Stimulated activated CD4-positive, alpha-beta T cell treated with anti-CD3 and anti-CD28 coated beads, Interleukin-1b, Interleukin-23, amount 100 ng/mL, for 48 hours (primary cell): Measurements from ENCODE around the gene TNIP3.
"Not testable (repeated sequence)": the region's sequence is repeated elsewhere in the genome, so short reads cannot be mapped to it uniquely, and the experiment has no call there.

Source experiments
- DNase-seq: peaks from one replicate; pipeline ENCODE4 v3.0.0-alpha.2; 2020

Gene TNIP3

DNA sequence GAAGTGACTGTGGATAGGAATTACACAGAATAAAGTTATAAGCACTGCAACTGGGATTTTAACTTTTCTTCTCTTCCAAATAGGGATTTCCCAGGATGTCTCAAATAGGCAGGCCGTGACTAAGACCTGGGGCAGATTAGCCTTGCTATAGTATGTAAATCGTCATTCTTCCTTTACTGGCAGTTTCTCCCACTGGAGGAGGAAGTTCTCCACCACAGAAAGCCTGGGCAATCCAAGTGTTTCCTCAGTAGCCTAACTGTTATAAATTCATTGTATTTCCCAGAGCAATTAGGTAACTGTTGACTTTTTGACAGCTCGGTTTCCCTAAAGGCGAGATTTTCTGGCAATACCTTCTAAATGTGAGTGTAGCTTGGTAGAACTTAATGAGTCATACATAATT is at the start of gene TNIP3:
Gene TNIP3 (minus strand): TSS at position 31 of the 400 bp plus-strand sequence. CDS start 196 bp downstream, outside the sequence.
- no peak for DNase-seq

- no peak for DNase-seq
These were observed 48.7 kb upstream of the TNIP3 start for GRCh38 chr4:121212806-121213205.

GRCh38 chr4:121209171-121209570 is 45.0 kb upstream of the TNIP3 start:
- no peak for DNase-seq

GRCh38 chr4:121208244-121209007 is 44.3 kb upstream of the TNIP3 start:
- DNase-seq: no peak

DNA sequence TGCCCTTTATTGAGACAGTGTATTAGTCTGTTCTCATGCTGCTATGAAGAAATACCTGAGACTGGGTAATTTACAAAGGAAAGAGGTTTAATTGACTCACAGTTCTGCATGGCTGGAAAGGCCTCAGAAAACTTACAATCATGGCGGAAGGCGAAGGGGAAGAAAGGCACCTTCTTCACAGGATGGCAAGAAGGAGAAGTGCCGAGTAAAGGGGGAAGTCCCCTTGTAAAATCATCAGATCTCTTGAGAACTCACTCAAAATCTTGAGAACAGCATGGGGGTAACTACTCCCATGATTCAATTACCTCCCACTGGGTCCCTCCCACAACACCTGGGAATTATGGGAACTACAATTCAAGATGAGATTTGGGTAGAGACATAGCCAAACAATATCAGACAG is 41.7 kb upstream of the TNIP3 start:
- DNase-seq: not testable (repeated sequence)

DNA sequence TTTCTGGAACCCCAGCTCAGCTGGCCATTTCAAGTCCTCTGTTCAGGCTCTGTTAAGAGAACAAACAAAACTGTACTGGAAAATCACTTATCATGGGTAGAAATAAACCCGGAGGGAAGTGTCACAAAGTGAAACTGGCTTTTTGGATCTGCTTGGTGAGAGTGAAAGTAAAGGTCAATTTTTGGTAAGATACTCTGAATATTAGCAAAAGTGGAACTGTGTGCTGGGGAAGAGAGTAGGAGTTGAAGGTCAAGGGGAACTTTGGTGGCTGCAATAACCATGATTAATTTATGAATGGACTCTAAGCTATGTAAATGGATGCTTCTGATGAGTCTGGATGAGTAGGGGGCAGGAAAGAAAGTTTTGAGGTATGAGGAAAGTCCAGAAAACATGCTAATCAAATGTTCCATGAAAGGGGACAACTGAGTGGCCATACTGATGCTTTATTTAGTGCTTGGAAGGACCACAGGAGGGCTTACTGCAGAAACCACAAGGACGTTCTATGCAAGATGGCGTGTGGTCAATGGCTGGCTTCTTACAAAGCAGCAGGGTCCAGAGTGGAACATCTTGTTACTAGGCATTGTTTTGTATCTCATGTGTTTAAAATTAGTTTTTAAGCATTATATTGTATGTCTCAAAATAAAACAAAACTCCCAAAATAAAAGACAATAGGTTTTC is 36.8 kb upstream of the TNIP3 start:
- no peak for DNase-seq

- peak; percentile 22 for DNase-seq
These were observed 35.8 kb upstream of the TNIP3 start for GRCh38 chr4:121199742-121200561.

- no peak for DNase-seq
These were observed 34.1 kb upstream of the TNIP3 start for GRCh38 chr4:121198251-121198650.

DNA sequence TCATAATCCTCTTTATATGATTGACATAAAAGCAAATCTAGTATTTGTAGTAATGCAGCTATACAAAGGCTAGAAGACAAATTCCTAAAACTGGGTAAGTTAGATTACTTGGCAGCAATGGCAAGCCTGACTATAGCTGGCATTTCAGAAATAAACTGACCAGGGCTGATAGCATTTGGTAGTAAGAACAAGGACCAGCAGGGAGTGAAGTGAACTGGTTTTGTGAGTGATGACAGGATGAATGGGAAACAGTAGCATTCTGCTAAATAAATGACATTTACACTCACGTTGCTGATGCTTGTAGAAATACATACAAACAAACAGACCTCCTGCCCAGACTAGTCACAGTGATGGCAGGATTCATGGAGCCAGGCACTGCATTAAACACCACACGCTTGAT is 31.5 kb upstream of the TNIP3 start:
- no peak for DNase-seq

DNA sequence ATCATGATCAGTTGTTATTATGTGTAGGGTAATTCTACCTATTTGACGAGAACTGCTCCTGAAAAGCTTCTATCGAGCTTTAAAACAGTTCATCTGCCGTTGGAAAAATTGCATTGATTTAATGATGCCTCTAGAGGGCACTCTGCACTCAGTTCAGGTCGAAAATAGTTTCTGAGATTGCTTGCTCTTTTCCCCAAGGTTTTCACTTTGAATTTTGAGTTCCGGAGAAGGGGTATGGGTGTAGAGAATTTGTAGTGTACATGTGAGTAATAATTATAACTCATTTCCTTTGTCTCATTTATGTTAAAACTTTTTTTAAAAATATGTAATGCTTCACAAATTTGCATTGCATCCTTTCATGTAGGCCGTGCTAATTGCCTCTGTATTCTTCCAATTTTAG is 28.4 kb upstream of the TNIP3 start:
- no peak for DNase-seq

DNA sequence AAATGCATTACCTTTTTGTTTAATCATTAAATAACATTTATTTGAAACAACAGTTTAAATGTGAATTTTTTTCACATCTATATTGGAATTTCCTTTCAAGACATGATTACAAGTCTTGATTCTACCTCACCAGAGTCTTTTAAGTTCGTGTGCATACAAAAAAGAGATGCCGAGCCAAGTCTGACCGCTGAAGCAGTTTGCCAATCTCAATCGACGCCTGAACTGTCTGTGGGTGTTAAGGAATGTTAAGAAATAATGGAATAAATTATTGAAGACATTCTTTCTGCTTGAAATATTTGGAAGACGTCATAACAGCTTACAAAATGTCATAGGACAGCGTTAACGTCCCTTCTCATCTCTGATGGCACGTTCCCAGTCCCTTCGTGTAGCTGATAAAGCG is 27.9 kb upstream of the TNIP3 start:
- DNase-seq: no peak

DNA sequence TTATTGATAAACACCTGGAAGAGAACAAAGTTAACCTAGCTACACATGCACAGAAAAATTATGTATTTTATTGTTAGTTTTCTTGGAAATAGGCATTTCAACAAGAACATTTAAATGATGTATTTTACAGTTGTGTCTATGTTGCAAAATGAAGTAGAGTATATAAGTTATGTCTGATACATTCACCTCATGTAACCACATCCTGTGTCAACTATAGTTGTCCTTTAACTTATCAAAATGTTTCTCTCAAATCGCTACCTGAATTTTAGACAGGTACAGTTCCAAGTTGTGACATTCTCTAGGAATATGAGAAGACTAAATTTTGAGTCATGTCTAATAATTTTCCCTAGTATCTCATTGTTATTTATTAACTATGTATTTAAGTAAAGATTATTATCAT is 27.2 kb upstream of the TNIP3 start:
- no peak for DNase-seq

- no peak for DNase-seq
These were observed 26.3 kb upstream of the TNIP3 start for GRCh38 chr4:121190389-121190788.

DNA sequence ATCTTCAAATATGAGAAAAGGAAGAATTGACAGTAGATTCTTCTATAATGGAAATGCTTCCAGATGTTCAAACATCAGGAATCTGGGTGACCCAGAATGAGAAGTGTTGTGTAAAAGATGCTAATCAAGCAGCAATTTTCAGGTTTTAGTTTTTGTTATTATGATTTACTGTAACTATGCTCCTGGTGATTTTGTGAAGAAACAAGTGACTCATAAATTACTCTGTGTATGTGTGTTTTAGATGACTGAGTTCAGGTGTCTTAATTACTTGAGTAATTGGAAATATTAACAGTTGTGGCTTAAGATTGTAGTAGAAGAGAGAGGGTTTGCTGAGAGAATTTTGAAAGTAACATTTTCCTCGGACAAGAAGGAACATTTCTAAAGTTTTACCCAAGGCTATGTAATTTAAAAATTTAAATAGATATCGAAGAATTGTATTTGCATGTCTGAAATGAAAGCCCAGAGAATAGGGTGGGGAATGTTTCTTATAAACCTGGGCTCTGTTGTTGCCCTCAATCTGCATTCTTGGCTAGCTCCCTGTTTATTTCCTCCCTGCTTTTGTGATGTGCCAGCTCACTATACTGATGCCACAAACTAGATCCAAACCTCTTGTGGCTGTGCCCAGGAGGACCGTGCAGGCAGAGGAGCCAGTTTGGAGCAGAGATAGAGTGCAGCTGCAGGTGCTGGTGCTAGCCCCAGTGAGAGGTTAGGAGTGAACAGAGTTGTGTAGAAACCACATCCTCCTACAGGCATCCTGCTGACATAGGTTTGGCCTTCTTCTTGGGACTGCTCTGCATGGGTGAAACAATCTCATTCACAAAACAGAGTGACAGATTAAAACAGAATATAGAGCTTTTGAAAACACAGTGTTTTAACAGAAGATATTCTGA is 25.4 kb upstream of the TNIP3 start:
- DNase-seq: peak; percentile 32

- no peak for DNase-seq
These were observed 23.1 kb upstream of the TNIP3 start for GRCh38 chr4:121187206-121187605.

DNA sequence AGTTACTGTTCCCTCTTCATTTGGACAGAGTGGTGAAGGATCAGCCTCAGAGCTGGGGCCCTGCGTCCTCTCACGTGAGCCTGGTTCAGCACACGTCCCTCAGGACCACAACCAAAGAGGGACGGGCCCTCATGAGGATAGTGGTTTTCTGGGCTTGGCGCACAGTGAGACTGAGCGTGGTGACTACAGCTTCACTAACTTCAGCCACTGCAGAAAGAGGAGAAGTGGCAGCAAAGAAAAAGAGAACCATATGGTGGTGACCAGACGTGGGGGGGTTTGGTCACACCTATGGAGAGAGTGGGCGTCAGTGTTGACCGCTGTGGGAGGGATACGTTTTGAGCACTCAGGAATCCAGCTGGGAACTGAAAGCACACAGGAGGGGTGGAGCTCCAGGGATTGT is 21.8 kb upstream of the TNIP3 start:
- DNase-seq: no peak

DNA sequence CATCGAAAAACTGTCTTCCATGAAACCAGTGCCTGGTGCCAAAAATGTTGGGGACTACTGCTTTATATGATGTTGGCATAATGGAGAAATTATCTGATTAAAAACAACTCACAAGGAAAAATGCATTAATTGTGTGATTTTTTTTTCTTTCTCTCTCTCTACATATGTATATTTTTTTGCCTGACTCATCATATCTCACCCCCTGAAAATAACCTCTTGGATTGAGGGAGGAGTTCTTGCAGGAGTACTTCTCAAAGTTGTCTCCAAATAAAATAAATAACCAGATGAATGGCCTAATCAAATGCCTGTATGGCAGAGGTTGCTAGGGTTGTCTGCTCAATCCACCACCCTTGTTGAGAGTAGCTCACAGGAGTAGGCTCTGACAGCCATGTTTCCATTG is 19.9 kb upstream of the TNIP3 start:
- no peak for DNase-seq

DNA sequence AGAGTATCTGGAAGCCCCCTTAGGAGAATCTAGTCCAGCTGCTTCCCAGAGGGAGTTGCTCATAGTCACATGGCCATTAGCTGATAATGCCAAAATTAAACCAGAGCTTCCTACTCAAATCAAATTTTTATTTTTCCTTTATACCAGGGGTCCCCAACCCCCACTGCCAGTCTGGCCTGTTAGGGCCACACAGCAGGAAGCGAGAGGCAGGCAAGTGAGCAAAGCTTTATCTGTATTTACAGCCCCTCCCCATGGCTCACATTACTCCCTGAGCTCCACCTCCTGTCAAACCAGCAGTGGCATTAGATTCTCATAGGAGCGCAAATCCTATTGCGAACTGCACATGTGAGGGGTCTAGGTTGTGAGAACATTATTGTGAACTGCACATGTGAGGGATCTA is 19.2 kb upstream of the TNIP3 start:
- DNase-seq: no peak

GRCh38 chr4:121182296-121182695 is 18.2 kb upstream of the TNIP3 start:
- DNase-seq: no peak

GRCh38 chr4:121181493-121181892 is 17.4 kb upstream of the TNIP3 start:
- no peak for DNase-seq

DNA sequence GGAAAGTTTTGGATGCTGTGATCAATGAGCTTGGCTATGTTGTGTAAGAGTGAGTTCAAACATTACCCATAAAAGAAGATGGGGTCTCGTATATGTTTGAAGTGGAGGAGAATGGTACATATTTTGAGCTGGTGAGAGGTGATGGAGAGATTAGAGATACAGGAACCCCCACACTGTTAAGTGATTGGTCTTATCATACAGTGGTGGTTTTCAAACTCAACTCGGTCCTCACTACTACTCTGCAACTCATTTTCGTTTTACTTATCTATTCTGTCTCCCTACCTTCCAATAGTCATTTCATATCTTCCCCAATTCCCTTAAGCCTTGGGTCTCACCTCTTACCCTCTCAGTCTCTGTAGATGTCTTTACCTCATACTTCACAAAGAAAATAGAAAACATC is 16.4 kb upstream of the TNIP3 start:
- DNase-seq: no peak

DNA sequence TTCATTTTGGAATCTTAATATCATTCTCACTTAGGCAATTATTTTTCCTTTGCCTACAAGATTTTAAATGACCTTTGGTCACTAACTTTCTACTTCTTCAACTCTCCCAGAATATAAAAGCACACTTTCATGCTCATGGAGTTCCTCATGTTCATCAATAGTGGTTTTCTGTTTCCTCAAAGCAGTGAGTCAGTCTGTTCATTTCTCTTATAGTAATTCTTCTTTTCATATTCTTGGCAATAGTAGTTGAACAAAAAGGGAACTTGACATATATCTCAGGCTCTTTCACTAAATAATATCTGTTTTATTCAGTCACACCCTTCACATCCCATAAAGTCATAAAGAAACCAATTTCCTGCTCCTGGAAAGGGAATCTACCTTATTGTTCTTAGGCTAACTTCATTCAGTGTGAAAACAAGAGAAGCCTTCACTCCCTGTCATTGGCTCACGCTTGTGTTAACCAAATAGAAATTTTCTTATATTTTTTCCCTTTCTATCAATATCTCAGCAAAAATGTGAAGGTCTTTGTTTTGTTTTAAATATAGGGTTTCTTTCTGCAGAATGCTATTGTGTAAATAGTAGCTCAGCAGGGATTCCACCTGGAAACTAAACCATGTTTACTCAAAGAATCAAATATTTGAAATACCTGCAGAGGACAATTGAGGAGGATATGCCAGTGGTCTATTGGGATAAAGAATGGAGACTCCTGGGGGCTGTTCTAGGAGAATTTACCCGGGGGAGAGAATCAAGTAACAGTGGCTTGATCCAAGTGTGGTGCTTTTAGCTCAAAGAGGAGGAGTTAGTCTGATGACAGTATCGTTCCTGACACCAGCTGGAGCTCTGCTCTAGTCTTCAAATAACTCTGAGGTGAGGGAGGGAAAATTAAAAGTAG is 13.4 kb upstream of the TNIP3 start:
- no peak for DNase-seq
